IPS-18c (cell line): ENCODE results near the gene ZBTB8B.

Experiments used
- H3K4me3 ChIP-seq: 2 replicates; pipeline ENCODE4 v1.7.0; 2013; ENCODE audit warnings: low read depth, mild to moderate bottlenecking, low read length, moderate library complexity; ENCODE audit not compliant: insufficient read depth
- H3K9me3 ChIP-seq: one replicate; pipeline ENCODE4 v1.6.1; 2013; ENCODE audit warnings: mild to moderate bottlenecking, low read length, moderate library complexity; ENCODE audit not compliant: control insufficient read depth, insufficient read depth

Gene ZBTB8B

DNA sequence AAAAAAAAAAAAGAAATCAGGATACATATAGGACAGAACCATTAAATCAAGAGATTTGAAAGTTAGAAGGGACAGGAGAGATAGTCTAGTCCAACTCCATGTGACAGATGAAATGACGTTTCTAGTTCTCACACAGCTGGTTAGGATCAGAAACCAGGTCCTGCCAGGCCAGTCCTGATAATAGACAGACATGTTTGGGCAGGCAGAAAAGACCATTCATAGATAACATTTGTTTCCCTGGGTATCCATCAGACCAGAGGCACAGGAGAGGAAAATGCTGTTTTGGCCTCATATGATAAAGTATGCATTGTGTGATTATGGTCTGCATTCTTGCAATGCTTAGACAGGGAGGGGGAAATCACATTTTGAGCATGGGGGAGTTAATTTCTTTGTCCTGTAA, 29.3 kb downstream of the ZBTB8B start:
- H3K4me3 ChIP-seq = no peak overlapping the region
- H3K9me3 ChIP-seq = no peaks in the 10 kb centered on the region

DNA sequence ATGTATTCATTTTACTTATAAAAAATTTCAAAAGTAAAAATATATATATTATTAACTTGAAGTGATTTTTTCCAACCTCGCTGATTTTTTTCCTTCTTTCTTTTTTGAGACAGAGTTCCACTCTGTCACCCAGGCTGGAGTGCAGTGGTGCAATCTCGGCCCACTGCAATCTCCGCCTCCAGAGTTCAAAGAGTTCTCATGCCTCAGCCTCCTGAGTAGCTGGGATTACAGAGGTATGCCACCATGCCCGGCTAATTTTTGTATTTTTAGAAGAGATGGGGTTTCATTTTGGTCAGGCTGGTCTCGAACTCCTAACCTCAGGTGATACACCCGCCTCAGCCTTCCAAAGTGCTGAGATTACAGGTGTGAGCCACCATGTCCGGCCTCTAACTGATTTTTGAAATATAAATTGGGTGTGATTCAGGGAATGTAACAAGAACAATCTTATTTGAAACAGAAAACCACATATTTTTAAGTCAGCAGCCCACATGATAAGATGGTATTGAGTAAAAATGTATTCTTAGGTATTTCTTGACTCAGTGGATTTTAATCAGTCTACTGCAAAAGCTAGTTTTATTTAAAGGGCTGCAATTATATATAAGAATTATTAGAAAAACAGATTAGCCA, 30.0 kb downstream of the ZBTB8B start:
- no peaks in the 10 kb centered on the region for H3K9me3 ChIP-seq

DNA sequence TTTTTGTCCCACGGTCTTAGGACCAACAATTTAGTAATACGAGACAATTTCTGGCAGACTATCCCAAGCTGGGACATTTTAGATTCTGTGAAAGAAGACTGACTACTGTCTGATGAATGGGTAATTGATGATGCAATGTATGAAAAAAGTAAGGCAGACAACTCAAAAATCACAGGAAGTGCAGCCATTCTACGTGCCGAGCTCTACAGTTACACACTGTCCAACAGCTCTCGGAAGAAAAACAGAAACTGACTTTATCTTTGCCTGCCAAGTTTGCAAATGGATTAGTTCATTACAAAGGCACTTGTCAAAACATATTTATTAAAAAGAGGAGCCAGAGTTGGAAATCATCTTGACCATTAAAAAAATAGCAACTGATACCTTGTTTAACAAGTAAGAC, 31.3 kb downstream of the ZBTB8B start:
- no peak overlapping the region for H3K4me3 ChIP-seq

More for the DNA sequence above, 30.0 kb downstream of the ZBTB8B start:
- H3K4me3 ChIP-seq = no peak overlapping the region

DNA sequence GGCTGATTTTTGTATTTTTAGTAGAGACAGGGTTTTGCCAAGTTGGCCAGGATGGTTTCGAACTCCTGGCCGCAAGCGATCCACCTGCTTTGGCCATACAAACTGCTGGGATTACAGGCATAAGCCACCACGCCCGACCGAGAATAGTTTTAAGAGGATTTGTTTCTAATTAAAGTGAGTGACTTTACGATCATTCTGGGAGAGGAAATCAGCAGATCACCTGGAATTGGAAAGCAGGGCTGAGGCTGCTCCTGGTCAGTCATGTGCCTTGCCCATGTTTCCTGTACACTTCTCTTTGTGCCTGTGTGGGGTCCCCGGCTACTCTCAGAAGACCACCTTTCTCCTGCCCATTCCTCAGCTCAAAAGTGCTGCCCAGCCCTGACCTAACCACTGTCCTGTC, 33.9 kb downstream of the ZBTB8B start:
- Histone ChIP-seq H3K4me3 (no peak overlapping the region), H3K9me3 (no peaks in the 10 kb centered on the region)

More for the DNA sequence above, 31.3 kb downstream of the ZBTB8B start:
- H3K9me3 ChIP-seq = no peaks in the 10 kb centered on the region

DNA sequence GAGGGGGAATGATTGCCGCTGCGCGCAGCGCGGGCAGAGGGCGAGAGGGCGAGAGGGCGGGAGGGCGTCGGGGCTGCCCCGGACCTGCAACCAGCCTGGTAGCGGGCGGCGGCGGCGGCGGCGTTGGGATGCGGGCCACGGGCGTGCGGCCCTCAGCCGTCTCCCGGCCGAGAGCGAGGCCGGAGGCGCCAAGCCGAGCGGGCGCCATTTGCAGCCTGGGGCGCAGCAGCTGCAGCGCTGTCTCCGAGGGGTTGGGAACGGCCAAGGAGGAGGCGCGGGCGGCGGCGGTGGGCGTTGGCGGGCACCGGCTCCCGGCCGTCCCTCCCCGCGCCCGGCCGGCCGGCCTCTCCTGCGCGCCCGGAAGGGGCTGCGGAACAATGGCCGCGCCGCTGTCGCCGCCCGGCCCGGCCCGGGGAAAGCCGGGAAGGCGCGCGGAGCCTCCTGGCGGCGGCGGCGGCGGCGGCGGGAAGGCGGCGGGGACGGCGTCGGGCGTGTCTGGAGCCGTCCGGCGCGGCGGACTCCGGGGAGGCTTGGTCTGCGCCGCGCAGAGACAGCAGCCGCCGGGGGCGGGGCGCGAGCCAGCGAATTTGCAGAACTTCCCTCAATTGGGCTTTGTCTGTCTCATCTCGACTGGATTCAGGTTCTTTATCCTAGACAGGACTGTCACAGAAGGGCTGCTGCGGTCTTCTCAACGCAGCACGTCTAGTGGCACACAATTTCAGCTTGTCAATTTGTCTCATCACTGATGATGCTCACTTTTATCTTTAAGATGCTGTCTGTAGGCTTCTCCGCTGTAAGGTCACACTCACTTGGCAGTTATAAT, 35.7 kb downstream of the ZBTB8B start:
- Histone ChIP-seq H3K9me3 (no peaks in the 10 kb centered on the region), H3K4me3 (peak overlapping the region; percentile 65)

DNA sequence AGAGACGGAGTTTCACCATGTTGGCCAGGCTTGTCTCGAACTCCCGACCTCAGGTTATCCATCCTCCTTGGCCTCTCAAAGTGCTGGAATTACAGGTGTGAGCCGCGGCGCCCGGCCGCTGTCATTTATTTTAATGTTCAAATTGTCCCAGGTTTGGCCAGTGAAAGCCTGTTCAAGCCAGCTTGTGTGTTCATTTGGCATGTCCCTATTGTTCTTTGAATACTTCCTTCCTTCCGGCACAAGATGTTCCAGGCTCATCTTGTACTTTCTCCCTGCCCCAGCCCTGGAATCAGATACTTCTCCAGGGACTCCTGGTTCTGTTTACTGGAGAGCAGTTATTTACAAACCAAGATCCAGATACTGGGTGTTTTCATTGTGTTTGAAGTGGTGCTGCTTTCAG, 37.0 kb downstream of the ZBTB8B start:
- no peak overlapping the region for H3K4me3 ChIP-seq
- H3K9me3 ChIP-seq = no peaks in the 10 kb centered on the region

DNA sequence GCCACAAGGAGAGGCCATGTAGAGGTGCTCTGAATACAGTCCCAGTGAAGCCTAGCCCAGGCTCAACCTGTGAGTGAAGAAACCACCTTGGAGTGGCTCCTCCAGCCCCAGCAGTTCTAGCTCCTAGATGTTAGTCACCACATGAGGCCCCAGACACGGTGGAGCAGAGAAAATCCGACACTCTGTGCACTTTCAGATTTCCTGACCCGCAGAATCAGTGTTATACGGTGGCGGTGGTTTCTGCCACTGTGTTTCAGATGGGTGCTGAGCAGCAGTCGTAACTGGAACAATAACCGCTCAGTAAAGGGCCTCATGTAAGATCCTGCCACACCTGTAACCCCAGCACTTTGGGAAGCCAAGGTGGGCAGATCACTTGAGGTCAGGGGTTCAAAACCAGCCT, 38.3 kb downstream of the ZBTB8B start:
- H3K4me3 ChIP-seq = no peak overlapping the region
- H3K9me3 ChIP-seq = no peaks in the 10 kb centered on the region

DNA sequence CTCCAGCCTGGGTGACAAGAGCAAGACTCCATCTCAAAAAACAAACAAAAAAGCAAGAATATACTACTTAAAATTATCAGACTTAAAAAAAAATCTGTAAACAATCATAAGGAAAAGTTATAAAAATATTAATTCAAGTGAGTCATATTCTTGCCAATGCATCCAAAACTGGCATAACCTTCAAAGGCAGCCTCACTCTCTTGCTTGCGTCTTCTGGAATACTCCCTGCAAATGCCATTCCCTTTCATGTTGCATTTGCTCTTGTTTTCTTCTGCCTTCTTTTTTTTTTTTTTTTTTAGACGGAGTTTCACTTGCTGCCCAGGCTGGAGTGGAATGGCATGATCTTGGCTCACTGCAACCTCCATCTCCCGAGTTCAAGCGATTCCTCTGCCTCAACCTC, 42.1 kb downstream of the ZBTB8B start:
- no peaks in the 10 kb centered on the region for H3K9me3 ChIP-seq
- H3K4me3 ChIP-seq = no peak overlapping the region

DNA sequence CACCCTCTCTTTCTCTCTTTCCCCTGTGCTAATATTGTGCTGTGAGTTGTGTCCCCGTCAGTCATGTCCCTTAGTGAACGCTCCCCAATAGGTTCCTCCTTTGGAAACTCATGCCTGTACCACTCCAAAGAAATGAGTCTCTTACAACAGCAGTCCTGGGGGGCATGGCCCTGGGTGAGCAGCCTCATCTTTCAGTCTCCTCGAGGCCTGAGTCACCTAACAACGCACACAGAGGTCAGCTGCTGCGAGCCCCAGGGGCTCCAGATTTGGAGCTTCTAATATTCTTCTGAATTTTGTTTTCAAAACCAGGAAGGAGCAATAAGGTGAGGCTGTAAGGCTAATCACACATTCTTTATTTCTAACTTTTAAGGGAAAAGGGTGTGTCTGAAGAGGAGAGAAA, 43.9 kb downstream of the ZBTB8B start:
- H3K9me3 ChIP-seq = no peaks in the 10 kb centered on the region
- H3K4me3 ChIP-seq = no peak overlapping the region

DNA sequence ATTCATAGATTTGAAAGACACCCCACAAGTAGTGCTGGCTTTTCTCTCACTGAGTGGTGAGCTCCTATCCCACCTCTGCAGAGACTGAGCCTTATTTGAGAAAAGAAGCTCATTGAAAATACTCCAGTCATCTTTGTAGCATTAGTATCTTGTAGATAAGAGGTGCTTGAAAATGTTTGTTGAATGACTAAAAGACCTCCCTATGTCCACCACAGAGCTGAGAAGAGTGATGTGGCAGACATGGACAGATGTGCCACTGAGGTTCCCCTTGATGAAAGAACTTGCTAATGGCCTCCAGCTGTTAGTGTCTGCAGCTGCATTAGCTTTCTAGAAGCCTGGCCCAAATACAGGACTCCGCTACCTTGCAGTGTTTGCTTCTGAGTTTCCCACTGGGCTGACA, 45.1 kb downstream of the ZBTB8B start:
- Histone ChIP-seq H3K9me3 (no peaks in the 10 kb centered on the region), H3K4me3 (no peak overlapping the region)
